AG04450 (cell line): ENCODE results near the gene CEP78. TPM values are rescaled to one million over a fixed set of nuclear protein-coding genes. Genes with fewer than 3 reads are reported as not detected.

ENCODE experiments used
- CTCF ChIA-PET: fragments of 300-600, 350-600 bp; formaldehyde crosslinking; extraction: SDS; loops from one replicate; lab custom pipeline; 2022; ENCODE audit warnings: antibody characterized with exemption, inconsistent platforms; lab: Charles Lee
- POLR2A ChIA-PET: fragments of 350-600 bp; formaldehyde crosslinking; extraction: SDS; loops from one replicate; lab custom pipeline; 2021; ENCODE audit warnings: antibody characterized with exemption, inconsistent platforms; lab: Yijun Ruan, JAX
- DNase-seq: peaks from one replicate; pipeline ENCODE4 v3.0.0-alpha.2; 2011; ENCODE audit warnings: low read depth, low spot score
- H3K27ac ChIP-seq: one replicate; pipeline ENCODE4 v1.5.1; 2012; ENCODE audit warnings: low read depth, low read length, control low read depth
- H3K27me3 ChIP-seq: one replicate; pipeline ENCODE4 v1.6.0; 2012; ENCODE audit warnings: low read length; ENCODE audit not compliant: control insufficient read depth, insufficient read depth
- H3K4me3 ChIP-seq: 2 replicates; pipeline ENCODE4 v1.5.1; 2011; ENCODE audit warnings: mild to moderate bottlenecking, low read depth, low read length, control low read depth
- H3K9me3 ChIP-seq: 2 replicates; pipeline ENCODE4 v1.5.1; 2012; ENCODE audit warnings: low read length; ENCODE audit not compliant: control insufficient read depth, insufficient read depth
- CTCF ChIP-seq: IDR thresholded peaks from 2 replicates; pipeline ENCODE4 v1.5.1; 2011; ENCODE audit warnings: low read depth, low read length, control low read depth, inconsistent platforms
- polyA plus RNA-seq: library from polyadenylated mRNA; depleted of rRNA; stranded (reverse); fragments of >200 nt; gene quantifications from 2 replicates; pipeline ENCODE4 v1.2.3, GENCODE V29; 2011

The CEP78 gene
- polyA plus RNA-seq, 1 experiment: 11.0 TPM

GRCh38 chr9:78306222-78307076, 70.6 kb downstream of the CEP78 start:
- Histone ChIP-seq H3K9me3 (no peaks in the 10 kb centered on the region), H3K4me3 (no peak overlapping the region), H3K27ac (no peak overlapping the region), H3K27me3 (no peaks in the 10 kb centered on the region)
- DNase-seq: no peak
- TF ChIP-seq CTCF: no peak
- ChIA-PET CTCF (no interaction called here), POLR2A (no interaction called here)

- no peaks in the 10 kb centered on the region for H3K27me3 ChIP-seq
- ChIA-PET CTCF (no interaction called here), POLR2A (no interaction called here)
- no peak for TF ChIP-seq CTCF
- no peak overlapping the region for H3K27ac ChIP-seq
- DNase-seq: no peak
- no peak overlapping the region for H3K4me3 ChIP-seq
- no peaks in the 10 kb centered on the region for H3K9me3 ChIP-seq
These were observed 71.5 kb downstream of the CEP78 start for GRCh38 chr9:78307360-78307759.

DNA sequence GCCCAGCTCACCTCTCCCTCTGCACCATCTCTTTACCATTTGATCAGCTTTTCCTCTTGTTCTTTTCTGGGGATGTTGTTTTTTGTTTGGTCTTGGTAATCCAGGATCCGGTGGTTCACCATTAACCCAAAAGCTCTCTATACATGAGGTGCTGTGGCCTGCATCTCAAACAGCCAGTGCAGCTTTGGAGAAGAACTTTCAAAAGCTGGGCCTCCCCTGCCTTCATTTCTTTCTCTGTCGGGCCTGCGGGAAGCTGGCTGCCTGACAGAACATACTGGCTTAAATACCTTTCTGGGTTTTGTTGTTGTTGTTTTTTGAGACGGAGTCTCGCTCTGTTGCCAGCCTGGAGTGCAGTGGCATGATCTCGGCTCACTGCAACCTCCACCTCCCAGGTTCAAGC, 73.2 kb downstream of the CEP78 start:
- no peak overlapping the region for H3K4me3 ChIP-seq
- no peaks in the 10 kb centered on the region for H3K9me3 ChIP-seq
- no peak for DNase-seq
- ChIA-PET CTCF (no interaction called here), POLR2A (interaction anchor here (1.9 kb wide), 1 partner anchor 12 kb away, joined by 4 read pairs; the partner anchor contains the start of gene PSAT1)
- no peaks in the 10 kb centered on the region for H3K27me3 ChIP-seq
- H3K27ac ChIP-seq: no peak overlapping the region
- no peak for TF ChIP-seq CTCF

- POLR2A ChIA-PET: interaction anchor here (1.0 kb wide), 1 partner anchor 14 kb away, joined by 3 read pairs; the partner anchor contains the start of gene PSAT1
These were observed 75.2 kb downstream of the CEP78 start for GRCh38 chr9:78311075-78311474.

More at GRCh38 chr9:78311075-78311474, 75.2 kb downstream of the CEP78 start:
- Histone ChIP-seq H3K9me3 (no peaks in the 10 kb centered on the region), H3K4me3 (no peak overlapping the region), H3K27me3 (no peaks in the 10 kb centered on the region), H3K27ac (no peak overlapping the region)
- no peak for DNase-seq
- CTCF ChIA-PET: no interaction called here
- no peak for TF ChIP-seq CTCF
